Tibial nerve (tissue), 4 donors: Measurements from ENCODE around the gene TMUB1.

Experiments
- EP300 ChIP-seq, 2 donors: sonication (generic); formaldehyde crosslinking; IDR thresholded peaks; one replicate each; pipeline ENCODE4 v1.6.1; 2017; ENCODE audit warnings: antibody characterized with exemption in 2 of 2, mild to moderate bottlenecking in 1 of 2
- POLR2A ChIP-seq, 2 donors: fragments of 450-650 bp; IDR thresholded peaks; one replicate each; pipeline ENCODE4 v1.6.1; 2017; ENCODE audit warnings: antibody characterized with exemption in 2 of 2, mild to moderate bottlenecking in 2 of 2, moderate library complexity in 2 of 2
- TF ChIP-seq, protein P1 (sequence below), 5 experiments: fragments of 200-600 bp in 3 of 5; fragments of 450-650 bp in 2 of 5; sonication (generic) in 3 of 5; IDR thresholded peaks; one replicate each; pipeline ENCODE4 v1.5.1; 2016 to 2019; ENCODE audit warnings: antibody characterized with exemption in 5 of 5, mild to moderate bottlenecking in 3 of 5, moderate library complexity in 2 of 5

DNA sequence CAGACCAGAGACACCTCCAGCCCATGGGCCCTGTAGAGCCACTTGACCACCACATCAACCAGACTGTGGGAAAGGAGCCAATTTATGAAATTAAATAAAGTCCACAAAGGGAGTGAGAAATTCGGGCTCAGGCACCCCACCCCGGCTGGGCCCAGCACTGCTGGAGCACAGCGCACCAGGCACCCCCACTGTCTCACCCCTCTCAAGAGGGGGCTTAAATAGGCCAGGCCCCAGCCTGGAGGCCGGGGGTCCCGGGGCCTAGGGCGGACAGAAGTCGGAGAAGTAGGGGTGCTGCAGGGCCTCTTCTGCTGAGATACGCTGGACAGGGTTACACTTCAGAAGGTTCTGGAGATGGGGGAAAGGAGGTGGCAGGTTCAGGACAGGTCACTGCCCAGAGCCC lies 29.5 kb downstream of the TMUB1 start:
- TF ChIP-seq, protein P1, sequence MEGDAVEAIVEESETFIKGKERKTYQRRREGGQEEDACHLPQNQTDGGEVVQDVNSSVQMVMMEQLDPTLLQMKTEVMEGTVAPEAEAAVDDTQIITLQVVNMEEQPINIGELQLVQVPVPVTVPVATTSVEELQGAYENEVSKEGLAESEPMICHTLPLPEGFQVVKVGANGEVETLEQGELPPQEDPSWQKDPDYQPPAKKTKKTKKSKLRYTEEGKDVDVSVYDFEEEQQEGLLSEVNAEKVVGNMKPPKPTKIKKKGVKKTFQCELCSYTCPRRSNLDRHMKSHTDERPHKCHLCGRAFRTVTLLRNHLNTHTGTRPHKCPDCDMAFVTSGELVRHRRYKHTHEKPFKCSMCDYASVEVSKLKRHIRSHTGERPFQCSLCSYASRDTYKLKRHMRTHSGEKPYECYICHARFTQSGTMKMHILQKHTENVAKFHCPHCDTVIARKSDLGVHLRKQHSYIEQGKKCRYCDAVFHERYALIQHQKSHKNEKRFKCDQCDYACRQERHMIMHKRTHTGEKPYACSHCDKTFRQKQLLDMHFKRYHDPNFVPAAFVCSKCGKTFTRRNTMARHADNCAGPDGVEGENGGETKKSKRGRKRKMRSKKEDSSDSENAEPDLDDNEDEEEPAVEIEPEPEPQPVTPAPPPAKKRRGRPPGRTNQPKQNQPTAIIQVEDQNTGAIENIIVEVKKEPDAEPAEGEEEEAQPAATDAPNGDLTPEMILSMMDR (IDR thresholded peaks at IDR 0.05) = no peak
- TF ChIP-seq EP300 (IDR thresholded peaks at IDR 0.05) (no peak), POLR2A (IDR thresholded peaks at IDR 0.05) (no peak)
